ENCODE measurements around the gene ADAMTSL4.

ADAMTSL4 gene

GRCh38 chr1:150535511-150536287 lies 13.5 kb upstream of the ADAMTSL4 start:
- WGBS = 90% methylated on average over 12 of the region's 14 CpGs
- H3K27me3 ChIP-seq (ENCODE audit: insufficient read depth, low read length) = no peaks in the 10 kb centered on the region
- no peak overlapping the region for H3K4me3 ChIP-seq (ENCODE audit: low read length)
- H3K9me3 ChIP-seq (ENCODE audit: insufficient read depth, low read depth, low read length) = no peaks in the 10 kb centered on the region
- H3K27ac ChIP-seq (ENCODE audit: low read depth, low read length) = peak overlapping the region; percentile 5; the same call in 1 of the 2 replicates
- H3K4me1 ChIP-seq (ENCODE audit: insufficient read depth, low read length) = peaks cover 12% of the 10 kb centered on the region; the same call in 1 of the 2 replicates
- H3K9ac ChIP-seq (ENCODE audit: low read depth, low read length) = no peak overlapping the region
- no peaks in the 10 kb centered on the region for H3K36me3 ChIP-seq (ENCODE audit: insufficient read depth, low read length)

GRCh38 chr1:150536836-150537731 lies 12.1 kb upstream of the ADAMTSL4 start:
- no peak overlapping the region for H3K4me3 ChIP-seq (ENCODE audit: low read length)
- peaks cover 12% of the 10 kb centered on the region; the same call in 1 of the 2 replicates for H3K4me1 ChIP-seq (ENCODE audit: insufficient read depth, low read length)
- H3K9me3 ChIP-seq (ENCODE audit: insufficient read depth, low read depth, low read length) = no peaks in the 10 kb centered on the region
- 89% methylated on average over 12 of the region's 12 CpGs for WGBS
- no peaks in the 10 kb centered on the region for H3K36me3 ChIP-seq (ENCODE audit: insufficient read depth, low read length)
- H3K27me3 ChIP-seq (ENCODE audit: insufficient read depth, low read length) = no peaks in the 10 kb centered on the region
- H3K27ac ChIP-seq (ENCODE audit: low read depth, low read length) = no peak overlapping the region
- no peak overlapping the region for H3K9ac ChIP-seq (ENCODE audit: low read depth, low read length)

GRCh38 chr1:150537732-150538684 lies 11.2 kb upstream of the ADAMTSL4 start:
- 71% methylated on average over 15 of the region's 17 CpGs for WGBS
- no peak overlapping the region for H3K4me3 ChIP-seq (ENCODE audit: low read length)
- peak overlapping the region; percentile 35; the same call in 1 of the 2 replicates for H3K9ac ChIP-seq (ENCODE audit: low read depth, low read length)
- H3K27me3 ChIP-seq (ENCODE audit: insufficient read depth, low read length) = no peaks in the 10 kb centered on the region
- no peaks in the 10 kb centered on the region for H3K36me3 ChIP-seq (ENCODE audit: insufficient read depth, low read length)
- peak overlapping the region; percentile 77; the same call in 1 of the 2 replicates for H3K27ac ChIP-seq (ENCODE audit: low read depth, low read length)
- peaks cover 8% of the 10 kb centered on the region; the same call in 1 of the 2 replicates for H3K4me1 ChIP-seq (ENCODE audit: insufficient read depth, low read length)
- no peaks in the 10 kb centered on the region for H3K9me3 ChIP-seq (ENCODE audit: insufficient read depth, low read depth, low read length)

GRCh38 chr1:150543500-150544143 lies 5.6 kb upstream of the ADAMTSL4 start:
- Histone ChIP-seq H3K27me3 (ENCODE audit: insufficient read depth, low read length) (peaks cover 11% of the 10 kb centered on the region), H3K4me3 (ENCODE audit: low read length) (no peak overlapping the region), H3K4me1 (ENCODE audit: insufficient read depth, low read length) (0 out of 2 replicates have a peak, but pooled peaks cover under 1% of the 10 kb centered on the region), H3K9me3 (ENCODE audit: insufficient read depth, low read depth, low read length) (no peaks in the 10 kb centered on the region), H3K36me3 (ENCODE audit: insufficient read depth, low read length) (no peaks in the 10 kb centered on the region), H3K27ac (ENCODE audit: low read depth, low read length) (no peak overlapping the region), H3K9ac (ENCODE audit: low read depth, low read length) (no peak overlapping the region)
- WGBS = 90% methylated on average over 12 of the region's 13 CpGs

- WGBS = 100% methylated on average over 1 of the region's 3 CpGs
- Histone ChIP-seq H3K9me3 (ENCODE audit: insufficient read depth, low read depth, low read length) (no peaks in the 10 kb centered on the region), H3K27me3 (ENCODE audit: insufficient read depth, low read length) (peaks cover 16% of the 10 kb centered on the region), H3K36me3 (ENCODE audit: insufficient read depth, low read length) (no peaks in the 10 kb centered on the region), H3K9ac (ENCODE audit: low read depth, low read length) (no peak overlapping the region), H3K27ac (ENCODE audit: low read depth, low read length) (no peak overlapping the region), H3K4me1 (ENCODE audit: insufficient read depth, low read length) (no peaks in the 10 kb centered on the region), H3K4me3 (ENCODE audit: low read length) (no peak overlapping the region)
Observed at GRCh38 chr1:150544204-150544603, 5.0 kb upstream of the ADAMTSL4 start.

- 94% methylated on average over 4 of the region's 6 CpGs for WGBS
- peaks cover 6% of the 10 kb centered on the region; the same call in 1 of the 2 replicates for H3K4me1 ChIP-seq (ENCODE audit: insufficient read depth, low read length)
- no peaks in the 10 kb centered on the region for H3K9me3 ChIP-seq (ENCODE audit: insufficient read depth, low read depth, low read length)
- no peak overlapping the region for H3K9ac ChIP-seq (ENCODE audit: low read depth, low read length)
- no peaks in the 10 kb centered on the region for H3K36me3 ChIP-seq (ENCODE audit: insufficient read depth, low read length)
- peaks cover 26% of the 10 kb centered on the region for H3K27me3 ChIP-seq (ENCODE audit: insufficient read depth, low read length)
- H3K27ac ChIP-seq (ENCODE audit: low read depth, low read length) = no peak overlapping the region
- no peak overlapping the region for H3K4me3 ChIP-seq (ENCODE audit: low read length)
Observed at GRCh38 chr1:150545486-150546032, 3.6 kb upstream of the ADAMTSL4 start.

- Histone ChIP-seq H3K9ac (ENCODE audit: low read depth, low read length) (no peak overlapping the region), H3K4me3 (ENCODE audit: low read length) (no peak overlapping the region), H3K27ac (ENCODE audit: low read depth, low read length) (no peak overlapping the region), H3K27me3 (ENCODE audit: insufficient read depth, low read length) (peaks cover 26% of the 10 kb centered on the region), H3K36me3 (ENCODE audit: insufficient read depth, low read length) (no peaks in the 10 kb centered on the region), H3K9me3 (ENCODE audit: insufficient read depth, low read depth, low read length) (no peaks in the 10 kb centered on the region), H3K4me1 (ENCODE audit: insufficient read depth, low read length) (peaks cover 11% of the 10 kb centered on the region; the same call in 1 of the 2 replicates)
- WGBS = 95% methylated on average over 16 of the region's 16 CpGs
Observed at GRCh38 chr1:150546294-150546937, 2.8 kb upstream of the ADAMTSL4 start.

- peaks cover 19% of the 10 kb centered on the region for H3K4me1 ChIP-seq (ENCODE audit: insufficient read depth, low read length)
- H3K4me3 ChIP-seq (ENCODE audit: low read length) = peak overlapping the region; percentile 61
- H3K27ac ChIP-seq (ENCODE audit: low read depth, low read length) = no peak overlapping the region
- H3K9ac ChIP-seq (ENCODE audit: low read depth, low read length) = peak overlapping the region; percentile 51; the same call in 1 of the 2 replicates
- WGBS = 88% methylated on average over 1 of the region's 4 CpGs
- peaks cover 26% of the 10 kb centered on the region for H3K27me3 ChIP-seq (ENCODE audit: insufficient read depth, low read length)
- H3K9me3 ChIP-seq (ENCODE audit: insufficient read depth, low read depth, low read length) = no peaks in the 10 kb centered on the region
- no peaks in the 10 kb centered on the region for H3K36me3 ChIP-seq (ENCODE audit: insufficient read depth, low read length)
Observed at GRCh38 chr1:150548324-150548631, 930 bp upstream of the ADAMTSL4 start.

- Histone ChIP-seq H3K4me1 (ENCODE audit: insufficient read depth, low read length) (peaks cover 19% of the 10 kb centered on the region), H3K9ac (ENCODE audit: low read depth, low read length) (peak overlapping the region; percentile 40; the same call in 1 of the 2 replicates), H3K4me3 (ENCODE audit: low read length) (peak overlapping the region; percentile 61), H3K9me3 (ENCODE audit: insufficient read depth, low read depth, low read length) (no peaks in the 10 kb centered on the region), H3K36me3 (ENCODE audit: insufficient read depth, low read length) (no peaks in the 10 kb centered on the region), H3K27me3 (ENCODE audit: insufficient read depth, low read length) (peaks cover 26% of the 10 kb centered on the region), H3K27ac (ENCODE audit: low read depth, low read length) (no peak overlapping the region)
- WGBS = 13% methylated on average over 43 of the region's 43 CpGs
Observed at GRCh38 chr1:150549496-150550221, 451 bp downstream of the ADAMTSL4 start.

All from HUES64 (cell line).